GM20000 (cell line): Measurements from ENCODE around the gene EMC7.
"Not testable (repeated sequence)": the region's sequence is repeated elsewhere in the genome, so short reads cannot be mapped to it uniquely, and the experiment has no call there.

ENCODE experiments used
- DNase-seq: peaks from one replicate; pipeline ENCODE4 v3.0.0; 2012; ENCODE audit warnings: low spot score
- CTCF ChIP-seq: IDR thresholded peaks from 2 replicates; pipeline ENCODE4 v1.5.1; 2012; ENCODE audit warnings: mild to moderate bottlenecking, control low read depth; ENCODE audit errors: extremely low read depth, missing control alignments

The EMC7 gene

GRCh38 chr15:34124651-34125050 lies 23.0 kb upstream of the EMC7 start:
- no peak for DNase-seq
- TF ChIP-seq CTCF = no peak

DNA sequence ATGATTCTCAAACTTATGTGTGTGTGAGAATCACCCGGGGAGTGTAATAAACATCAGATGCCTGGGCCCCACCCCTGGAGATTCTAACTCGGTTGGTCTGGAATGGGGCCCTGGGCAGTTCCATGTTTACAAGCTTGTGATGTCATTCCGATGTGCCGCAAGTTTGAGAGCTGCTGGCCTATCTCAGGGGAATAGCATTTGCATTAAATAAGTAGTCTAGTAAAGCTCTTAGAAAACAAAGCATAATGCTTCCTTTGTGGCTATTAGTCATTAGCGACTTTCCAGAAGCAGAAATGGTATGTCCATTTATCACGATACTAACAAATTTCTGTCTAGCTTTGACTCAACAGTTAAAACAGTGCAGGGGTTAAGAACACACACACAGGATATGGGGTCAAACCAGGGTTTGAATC lies 21.1 kb upstream of the EMC7 start:
- peak; percentile 19 for DNase-seq
- no peak for TF ChIP-seq CTCF

DNA sequence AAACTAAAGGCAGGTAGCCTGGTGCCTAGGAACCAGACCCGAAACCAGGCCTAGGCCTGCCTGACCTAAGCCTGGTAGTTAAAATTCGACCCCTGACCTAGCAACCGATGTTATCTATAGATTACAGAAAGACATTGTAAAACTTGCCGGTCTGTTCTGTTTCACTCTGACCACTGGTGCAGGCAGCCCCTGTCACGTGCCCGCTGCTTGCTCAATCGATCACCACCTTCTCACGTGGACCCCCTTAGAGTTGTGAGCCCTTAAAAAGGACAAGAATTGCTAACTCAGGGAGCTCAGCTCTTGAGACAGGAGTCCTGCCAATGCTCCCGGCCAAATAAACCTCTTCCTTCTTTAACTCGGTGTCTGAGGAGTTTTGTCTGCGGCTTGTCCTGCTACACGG lies 20.1 kb upstream of the EMC7 start:
- not testable (repeated sequence) for DNase-seq

DNA sequence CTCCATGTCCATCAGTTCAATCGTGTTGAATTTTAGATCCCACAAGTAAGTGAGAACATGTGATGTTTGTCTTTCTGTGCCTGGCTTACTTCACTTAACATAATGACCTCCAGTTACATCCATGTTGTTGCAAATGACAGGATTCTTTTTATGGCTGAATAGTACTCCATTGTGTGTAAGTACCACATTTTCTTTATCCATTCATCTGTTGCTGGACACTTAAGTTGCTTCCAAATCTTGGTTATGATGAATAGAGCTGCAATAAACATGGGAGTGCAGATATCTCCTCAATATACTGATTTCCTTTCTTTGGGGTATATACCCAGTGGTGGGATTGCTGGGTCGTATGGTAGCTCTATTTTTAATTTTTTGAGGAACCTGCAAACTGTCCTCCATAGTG lies 18.8 kb upstream of the EMC7 start:
- DNase-seq = not testable (repeated sequence)

DNA sequence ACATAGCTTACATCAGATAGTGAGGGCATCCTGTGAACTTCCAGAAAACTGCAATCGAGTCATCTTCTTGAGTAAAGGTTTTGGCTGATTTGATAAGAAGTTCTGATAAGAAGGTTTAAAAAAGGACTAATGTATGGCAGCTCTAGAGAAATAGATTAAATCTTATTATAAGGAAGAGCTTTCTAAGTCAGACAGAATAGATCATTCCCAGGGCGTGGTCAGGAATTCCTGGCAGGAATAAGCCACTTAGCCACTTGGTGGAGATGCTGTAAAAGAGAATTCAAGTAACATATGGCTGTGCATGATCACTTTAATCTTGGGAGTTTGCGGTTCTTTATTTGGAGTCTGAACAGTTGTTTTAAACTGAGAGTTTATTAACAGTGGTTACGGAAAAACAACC lies 17.6 kb upstream of the EMC7 start:
- DNase-seq = no peak
- no peak for TF ChIP-seq CTCF

GRCh38 chr15:34116620-34117019 lies 15.0 kb upstream of the EMC7 start:
- no peak for DNase-seq
- TF ChIP-seq CTCF = no peak

DNA sequence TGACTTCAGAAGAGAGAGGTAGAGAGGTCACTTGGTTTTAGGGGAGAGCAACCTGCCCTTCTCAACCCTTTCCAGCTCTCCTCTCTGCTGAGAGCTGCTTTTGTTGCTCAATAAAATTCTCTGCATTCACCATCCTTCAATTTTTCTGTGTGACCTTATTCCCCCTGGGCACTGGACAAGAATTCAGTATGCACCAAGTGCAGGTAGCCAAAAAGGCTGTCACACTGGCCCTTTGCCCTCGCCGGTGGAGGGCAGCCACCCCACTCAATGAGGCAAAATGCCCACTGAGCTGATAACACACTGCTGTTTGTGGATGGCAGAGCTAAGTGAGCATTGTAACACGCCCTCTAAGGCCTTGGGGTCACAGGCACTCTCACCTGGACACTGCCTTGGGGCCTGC lies 13.1 kb upstream of the EMC7 start:
- DNase-seq = no peak
- no peak for TF ChIP-seq CTCF

DNA sequence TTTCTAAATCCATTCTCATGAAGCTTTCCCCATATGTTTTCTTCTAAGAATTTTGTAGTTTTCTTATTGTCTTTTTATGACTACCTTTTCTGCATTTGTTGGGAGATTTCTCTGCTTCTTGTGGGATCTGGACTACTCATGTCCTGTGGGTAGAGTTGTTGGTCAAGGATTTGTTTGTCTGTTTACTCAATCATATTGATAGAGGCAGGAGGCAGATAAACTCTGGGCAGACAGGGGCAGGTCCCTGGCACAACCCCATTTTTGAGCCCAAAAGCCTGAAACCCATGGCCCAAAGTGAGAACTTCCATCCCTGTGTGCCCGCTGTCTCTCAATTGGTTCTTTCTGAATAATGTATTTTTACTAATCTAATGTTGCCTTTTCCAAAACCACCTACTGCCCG lies 12.6 kb upstream of the EMC7 start:
- DNase-seq = no peak
- no peak for TF ChIP-seq CTCF

- no peak for TF ChIP-seq CTCF
- DNase-seq = no peak
Measured at GRCh38 chr15:34111488-34111887, 9.8 kb upstream of the EMC7 start.
